Measurements from ENCODE around the gene DNAJC3.
"Not testable (repeated sequence)": the region's sequence is repeated elsewhere in the genome, so short reads cannot be mapped to it uniquely, and the experiment has no call there.

The DNAJC3 gene

GRCh38 chr13:95676762-95677563, at the start of gene DNAJC3:
DNAJC3 (plus strand) TSS chr13:95677139; CDS start chr13:95677256, 117 bp downstream.
- peak; percentile 97 for DNase-seq (ENCODE audit: low spot score)

GRCh38 chr13:95627590-95627989, 49.3 kb upstream of the DNAJC3 start:
- no peak for DNase-seq (ENCODE audit: low spot score)

DNA sequence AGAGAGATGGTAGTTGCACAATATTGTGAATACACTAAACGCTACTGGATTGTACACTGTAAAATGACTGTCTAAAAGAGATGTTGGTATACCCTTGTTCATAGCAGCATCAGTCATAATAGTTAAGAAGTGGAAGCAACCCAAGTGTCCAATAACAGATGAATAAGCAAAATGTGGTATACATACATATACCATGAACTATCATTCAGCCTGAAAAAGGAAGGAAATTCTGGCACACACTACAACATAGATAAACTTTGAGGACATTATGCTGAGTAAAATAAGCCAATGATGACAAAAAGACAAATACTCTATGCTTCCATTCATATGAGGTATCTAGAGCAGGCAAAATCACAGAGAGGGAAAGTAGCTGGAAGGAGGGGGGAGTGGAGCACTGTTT, 48.5 kb upstream of the DNAJC3 start:
- DNase-seq (ENCODE audit: low spot score), result no peak

DNA sequence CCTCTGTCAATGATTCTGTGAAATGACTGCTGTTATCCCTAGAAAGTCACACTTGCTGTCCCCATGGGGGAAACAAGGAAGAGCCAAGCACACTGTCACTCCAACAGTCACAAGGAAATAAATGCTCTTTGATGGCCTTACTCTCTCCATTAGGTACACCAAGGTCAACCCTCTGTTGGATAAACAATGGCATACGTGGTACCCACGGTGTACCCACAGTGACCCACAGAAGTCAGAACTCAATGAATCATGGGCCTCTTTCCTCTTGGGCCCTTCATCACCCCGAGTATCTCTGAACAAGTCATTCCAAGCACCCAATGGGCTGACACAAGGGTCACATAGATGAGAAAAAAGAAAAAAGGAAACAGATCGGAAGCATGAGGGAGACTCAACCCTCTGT, 47.9 kb upstream of the DNAJC3 start:
- DNase-seq (ENCODE audit: low spot score), result no peak

GRCh38 chr13:95630593-95630992, 46.3 kb upstream of the DNAJC3 start:
- DNase-seq (ENCODE audit: low spot score), result no peak

- DNase-seq (ENCODE audit: low spot score), result no peak
These were observed 40.1 kb upstream of the DNAJC3 start for GRCh38 chr13:95636853-95637252.

GRCh38 chr13:95641291-95642027, 35.5 kb upstream of the DNAJC3 start:
- peak; percentile 22 for DNase-seq (ENCODE audit: low spot score)

GRCh38 chr13:95642028-95642621, 34.8 kb upstream of the DNAJC3 start:
- DNase-seq (ENCODE audit: low spot score), result peak; percentile 18

DNA sequence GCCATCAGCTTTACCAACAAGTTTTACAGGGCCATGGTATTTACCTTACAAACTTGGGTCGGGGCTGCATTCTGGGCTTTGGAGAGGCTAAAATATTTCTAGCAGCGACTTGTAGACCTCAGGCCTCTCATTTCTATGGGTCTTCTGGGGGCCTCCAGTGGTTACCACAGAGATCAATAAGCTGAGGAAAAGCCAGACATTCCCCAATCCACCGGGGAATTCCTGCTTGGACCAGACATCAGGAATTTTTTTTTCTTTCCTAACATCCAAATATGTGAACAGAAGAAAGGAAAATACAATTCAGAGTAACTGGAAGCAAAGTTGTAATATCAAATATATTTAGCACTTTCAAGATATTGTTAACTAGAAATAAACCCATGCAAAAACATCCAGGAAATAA, 33.9 kb upstream of the DNAJC3 start:
- no peak for DNase-seq (ENCODE audit: low spot score)

- peak; percentile 65 for DNase-seq (ENCODE audit: low spot score)
These were observed 33.4 kb upstream of the DNAJC3 start for GRCh38 chr13:95643571-95643935.

DNA sequence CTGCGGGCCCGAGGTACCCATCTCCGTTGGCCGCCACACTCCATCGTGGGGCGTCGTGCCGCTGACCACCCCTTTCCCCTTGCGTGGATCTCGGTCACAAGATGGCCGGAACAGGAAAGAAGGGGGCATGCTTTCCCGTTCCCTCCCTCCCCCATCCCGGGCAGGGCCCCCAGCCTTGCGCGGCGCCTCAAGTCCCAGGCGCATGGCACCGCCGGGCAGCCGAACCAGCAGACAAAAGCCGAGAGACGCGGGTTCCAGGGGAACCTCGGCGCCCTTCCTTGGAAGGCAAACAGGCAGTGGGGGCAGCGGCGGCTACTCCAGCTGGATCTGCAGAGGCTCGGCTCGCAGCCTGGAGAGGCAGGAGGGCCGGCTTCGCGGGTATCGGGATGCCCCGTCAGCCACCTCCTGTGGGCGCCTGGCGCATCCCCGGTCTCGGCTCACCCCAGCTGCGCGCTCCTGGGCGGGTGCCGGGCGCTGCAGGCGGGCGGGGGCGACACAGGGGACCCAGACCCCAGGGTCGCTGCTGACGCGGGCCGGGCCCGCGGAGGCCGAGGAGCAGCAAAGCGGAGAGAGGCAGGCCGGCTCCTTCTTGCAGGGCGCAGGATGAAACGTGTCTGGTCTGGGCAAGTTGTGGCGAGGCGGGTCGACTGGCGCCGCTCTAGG, 32.9 kb upstream of the DNAJC3 start:
- peak; percentile 45 for DNase-seq (ENCODE audit: low spot score)

DNA sequence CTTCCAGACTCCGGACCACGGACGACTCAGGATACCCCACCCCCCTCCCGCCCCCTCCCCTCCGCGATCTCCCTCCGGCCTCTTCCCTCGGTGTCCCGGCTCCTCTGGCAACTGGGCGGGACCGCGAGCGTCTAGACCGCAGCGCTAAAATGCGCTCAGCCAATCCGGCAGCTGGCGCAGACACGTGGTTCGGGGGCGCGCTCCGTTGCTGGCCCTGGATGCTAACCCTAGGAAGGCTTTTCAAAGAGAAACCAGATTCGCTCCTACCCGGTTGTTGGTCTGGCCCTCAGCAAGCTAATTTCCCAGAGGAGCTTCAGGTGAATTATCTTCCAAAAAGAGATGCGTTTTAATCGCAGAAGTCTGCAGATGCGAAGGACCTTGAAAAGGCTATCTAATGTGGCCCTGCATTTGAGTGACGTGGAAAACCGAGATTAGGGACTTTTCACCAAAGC, 32.3 kb upstream of the DNAJC3 start, which contains the start of gene DZIP1:
DZIP1 (minus strand) TSS at position 106 of the 452 bp plus-strand sequence. CDS start 2,677 bp downstream, outside the sequence.
- peak; percentile 90 for DNase-seq (ENCODE audit: low spot score)

DNA sequence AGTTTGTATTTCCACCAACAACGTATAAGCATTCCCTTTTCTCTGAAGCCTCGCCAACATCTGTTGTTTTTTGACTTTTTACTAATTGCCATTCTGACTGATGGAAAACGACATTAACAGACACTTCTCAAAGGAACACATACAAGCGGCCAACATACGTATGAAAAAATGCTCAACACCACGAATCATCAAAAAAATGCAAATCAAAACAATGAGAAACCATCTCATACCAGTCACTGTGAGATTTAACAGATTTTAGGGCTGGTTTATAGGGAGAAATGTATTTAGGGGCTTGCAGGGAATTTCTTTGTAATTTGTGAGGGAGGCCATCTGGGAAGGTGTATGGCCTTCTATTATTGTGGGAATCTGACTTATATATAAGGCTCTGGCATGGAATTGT, 29.6 kb upstream of the DNAJC3 start:
- no peak for DNase-seq (ENCODE audit: low spot score)

- no peak for DNase-seq (ENCODE audit: low spot score)
These were observed 26.2 kb upstream of the DNAJC3 start for GRCh38 chr13:95650696-95651095.

- no peak for DNase-seq (ENCODE audit: low spot score)
These were observed 24.6 kb upstream of the DNAJC3 start for GRCh38 chr13:95652244-95652764.

DNA sequence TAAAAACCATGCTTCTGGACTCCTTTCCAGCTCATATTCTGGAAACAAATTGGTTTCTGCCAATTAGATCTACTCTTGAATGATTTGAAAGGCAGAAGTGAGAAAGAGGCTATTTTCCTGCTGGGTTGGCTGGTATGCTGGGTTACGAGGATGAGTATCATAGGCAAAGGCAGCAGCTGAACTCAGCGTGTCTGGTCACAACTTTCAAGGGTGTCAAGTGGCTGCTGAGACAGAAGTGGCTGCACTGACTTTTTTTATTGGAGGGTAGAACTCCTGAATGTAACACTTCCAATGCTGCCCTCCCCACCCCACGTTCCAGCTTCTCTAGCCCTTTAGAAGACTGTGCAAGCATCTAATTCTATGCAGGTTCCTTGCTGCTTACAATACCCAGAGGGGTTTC, 24.1 kb upstream of the DNAJC3 start:
- no peak for DNase-seq (ENCODE audit: low spot score)

DNA sequence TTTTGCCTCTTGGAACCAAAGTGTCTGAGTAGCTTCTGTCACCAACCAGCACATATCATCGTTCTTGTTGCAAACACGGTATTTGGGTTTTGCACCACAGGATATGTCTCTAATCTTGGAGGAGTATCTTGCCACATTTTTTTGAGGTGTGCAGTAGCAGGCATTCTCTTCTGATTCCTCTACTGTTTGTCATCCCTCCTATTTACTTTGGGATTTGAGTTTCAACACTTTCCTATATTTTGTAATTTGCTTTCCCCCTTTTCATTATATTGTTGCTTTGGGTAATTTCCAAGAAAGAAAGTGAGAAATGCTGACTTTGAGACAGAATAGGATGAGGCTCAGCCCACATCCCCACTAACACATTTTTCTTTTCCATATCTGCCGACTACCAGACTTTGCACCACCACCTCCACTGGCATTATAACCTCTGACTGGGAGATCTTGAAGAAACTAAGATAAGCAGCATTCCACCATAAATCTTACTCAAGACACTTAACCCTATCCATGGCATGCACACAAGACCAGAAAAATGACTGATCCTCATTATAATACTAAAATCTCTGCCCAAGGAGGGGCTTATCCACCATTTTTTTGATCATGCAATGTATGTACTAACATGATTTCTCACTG, 20.4 kb upstream of the DNAJC3 start:
- no peak for DNase-seq (ENCODE audit: low spot score)

DNA sequence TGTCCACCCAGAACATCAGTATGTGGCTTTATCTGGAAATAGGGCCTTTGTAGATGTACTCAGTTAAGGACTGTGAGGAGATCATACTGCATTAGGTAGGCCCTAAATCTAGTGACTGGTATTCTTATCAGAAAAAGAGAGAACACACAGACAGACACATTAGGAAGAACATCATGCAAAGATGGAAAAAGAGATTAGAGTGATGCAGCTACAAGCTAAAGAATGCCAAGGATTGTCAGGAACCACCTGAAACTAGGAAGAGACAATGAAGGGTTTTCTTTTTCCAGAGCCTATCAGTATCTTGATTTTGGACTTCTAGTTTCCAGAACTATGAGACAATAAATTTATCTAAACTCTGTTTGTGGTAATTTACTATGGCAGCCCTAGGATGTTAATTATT, 17.4 kb upstream of the DNAJC3 start:
- DNase-seq (ENCODE audit: low spot score), result no peak

- peak; percentile 57 for DNase-seq (ENCODE audit: low spot score)
These were observed 15.9 kb upstream of the DNAJC3 start for GRCh38 chr13:95660981-95661581.

GRCh38 chr13:95667235-95667634, 9.7 kb upstream of the DNAJC3 start:
- DNase-seq (ENCODE audit: low spot score), result not testable (repeated sequence)

GRCh38 chr13:95671597-95671996, 5.3 kb upstream of the DNAJC3 start:
- DNase-seq (ENCODE audit: low spot score), result no peak

Measured in cerebellar cortex (tissue), 1 donor.